Mononuclear cell (primary cell): Measurements from ENCODE around the gene REM1. TPM values are rescaled to one million over a fixed set of nuclear protein-coding genes. Genes with fewer than 3 reads are reported as not detected.

Experiments
- H3K27me3 ChIP-seq: 2 replicates; pipeline ENCODE4 v1.6.0; 2011; ENCODE audit warnings: low read length, control low read depth; ENCODE audit not compliant: insufficient read depth
- H3K4me1 ChIP-seq: 2 replicates; pipeline ENCODE4 v1.5.1; 2011; ENCODE audit warnings: mild to moderate bottlenecking, low read length, control low read depth; ENCODE audit not compliant: insufficient read depth
- H3K4me3 ChIP-seq: 2 replicates; pipeline ENCODE4 v1.5.1; 2011; ENCODE audit warnings: mild to moderate bottlenecking, low read length, moderate library complexity
- H3K9me3 ChIP-seq: 2 replicates; pipeline ENCODE4 v1.5.1; 2011; ENCODE audit warnings: low read depth, mild to moderate bottlenecking, control low read depth, low read length
- total RNA-seq: library from RNA; depleted of rRNA; stranded (reverse); fragments of >200 nt; gene quantifications from one replicate; pipeline ENCODE4 v1.2.3, GENCODE V29; 2012

The REM1 gene
- total RNA-seq, 1 donor = 0.10 TPM

DNA sequence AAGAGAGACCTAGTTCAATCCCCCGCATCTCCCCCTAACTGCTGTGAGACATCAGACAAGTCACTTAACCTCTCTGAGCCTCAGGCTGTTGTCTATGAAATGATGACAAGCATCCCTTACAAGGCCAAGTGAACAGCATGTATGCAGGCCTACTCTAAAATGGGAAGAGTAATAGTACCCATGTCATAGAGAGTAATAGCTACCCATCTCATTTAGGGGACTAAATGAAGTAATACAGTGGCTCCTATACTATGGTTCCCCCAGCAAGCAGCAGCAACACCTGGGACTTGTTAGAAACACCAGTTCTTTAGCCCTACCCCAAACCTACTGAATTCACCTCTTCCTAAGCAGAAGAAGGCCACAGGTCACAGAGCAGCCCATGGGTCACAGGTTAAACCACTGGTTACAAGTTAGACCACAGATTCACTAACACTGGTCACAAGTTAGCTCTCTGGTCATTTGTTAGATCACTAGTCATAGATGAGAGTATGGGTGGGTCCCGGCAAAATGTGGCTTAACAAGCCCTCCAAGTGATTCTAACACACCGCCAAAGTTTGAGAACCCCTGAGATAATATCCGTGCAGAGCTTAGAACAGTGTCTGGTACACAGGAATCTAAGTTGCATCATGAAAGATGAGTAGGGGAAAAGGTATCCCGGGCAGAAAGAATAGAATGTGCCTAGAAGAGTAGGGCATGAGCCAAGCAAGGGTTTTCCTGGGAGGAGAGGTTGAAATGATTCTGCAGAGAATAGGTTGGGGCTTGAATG is 1.6 kb upstream of the REM1 start:
- H3K4me3 ChIP-seq = no peak overlapping the region

DNA sequence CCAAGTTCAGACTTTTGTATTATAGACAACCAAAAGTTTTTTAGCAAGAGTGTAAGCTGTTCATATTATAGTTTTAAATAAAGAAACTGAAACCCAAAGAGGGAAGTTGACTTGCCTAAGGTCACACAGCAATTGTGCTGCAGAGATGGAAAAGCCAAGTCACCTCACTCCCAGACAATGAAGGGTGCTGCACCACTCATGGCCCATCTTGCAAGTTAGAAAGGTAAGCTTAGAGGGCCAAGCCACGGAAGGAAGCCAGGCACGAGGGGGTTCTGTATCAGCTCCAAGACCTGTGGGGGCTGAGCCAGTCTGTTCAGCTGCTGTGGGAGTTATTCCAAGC is 1.0 kb upstream of the REM1 start:
- H3K9me3 ChIP-seq = no peaks in the 10 kb centered on the region
- no peak overlapping the region for H3K4me3 ChIP-seq
- peaks cover 28% of the 10 kb centered on the region for H3K27me3 ChIP-seq
- peaks cover 17% of the 10 kb centered on the region for H3K4me1 ChIP-seq

More for the DNA sequence above, 1.6 kb upstream of the REM1 start:
- Histone ChIP-seq H3K4me1 (peaks cover 17% of the 10 kb centered on the region), H3K27me3 (peaks cover 28% of the 10 kb centered on the region), H3K9me3 (no peaks in the 10 kb centered on the region)

GRCh38 chr20:31475472-31476293 is 595 bp downstream of the REM1 start:
- Histone ChIP-seq H3K9me3 (no peaks in the 10 kb centered on the region), H3K4me3 (no peak overlapping the region), H3K4me1 (peaks cover 17% of the 10 kb centered on the region), H3K27me3 (peaks cover 28% of the 10 kb centered on the region)

GRCh38 chr20:31476294-31476585 is 1.2 kb downstream of the REM1 start:
- H3K4me1 ChIP-seq = peaks cover 17% of the 10 kb centered on the region
- peaks cover 28% of the 10 kb centered on the region for H3K27me3 ChIP-seq
- H3K4me3 ChIP-seq = no peak overlapping the region
- no peaks in the 10 kb centered on the region for H3K9me3 ChIP-seq

DNA sequence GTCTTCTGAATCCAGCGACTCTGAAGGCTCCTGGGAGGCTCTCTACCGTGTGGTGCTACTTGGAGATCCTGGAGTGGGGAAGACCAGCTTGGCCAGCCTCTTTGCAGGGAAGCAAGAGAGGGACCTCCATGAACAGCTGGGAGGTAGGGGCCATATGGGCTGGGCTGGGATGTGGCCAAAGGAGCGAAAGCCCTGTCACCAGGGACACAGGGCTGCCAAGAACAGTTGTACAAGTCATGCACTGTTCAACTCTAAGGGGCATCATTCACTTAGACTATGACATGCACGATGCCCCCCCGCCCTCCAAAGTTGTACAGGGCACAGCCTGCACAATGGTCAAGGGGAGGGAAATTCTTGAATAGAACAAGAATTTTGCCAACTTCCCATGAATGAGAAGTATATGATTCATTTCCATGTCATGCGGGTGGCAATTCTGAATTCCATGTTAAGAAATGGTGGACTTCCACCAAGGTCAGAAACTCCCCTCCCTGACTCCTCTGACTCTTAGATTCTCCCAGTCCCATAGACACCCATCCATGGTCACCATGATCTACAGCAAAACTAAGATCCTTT is 1.6 kb downstream of the REM1 start:
- Histone ChIP-seq H3K4me3 (no peak overlapping the region), H3K9me3 (no peaks in the 10 kb centered on the region), H3K27me3 (peaks cover 28% of the 10 kb centered on the region), H3K4me1 (peaks cover 17% of the 10 kb centered on the region)

DNA sequence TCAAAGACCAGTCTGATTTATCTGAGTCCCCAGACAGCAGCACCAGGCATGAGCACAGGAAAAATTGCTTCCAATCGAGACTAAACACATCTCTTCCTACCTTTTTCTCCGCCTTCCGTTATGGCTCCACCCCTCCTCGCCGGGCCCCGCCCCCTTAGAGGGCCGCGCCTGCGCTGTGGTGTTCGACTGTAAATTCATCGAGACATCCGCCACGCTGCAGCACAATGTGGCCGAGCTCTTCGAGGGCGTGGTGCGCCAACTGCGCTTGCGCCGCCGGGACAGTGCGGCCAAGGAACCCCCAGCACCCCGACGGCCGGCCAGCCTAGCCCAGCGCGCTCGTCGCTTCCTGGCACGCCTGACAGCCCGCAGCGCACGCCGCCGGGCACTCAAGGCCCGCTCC is 8.9 kb downstream of the REM1 start:
- H3K27me3 ChIP-seq = peaks cover 20% of the 10 kb centered on the region
- H3K4me3 ChIP-seq = no peak overlapping the region
- H3K4me1 ChIP-seq = no peaks in the 10 kb centered on the region
- no peaks in the 10 kb centered on the region for H3K9me3 ChIP-seq

GRCh38 chr20:31485450-31486339 is 10.6 kb downstream of the REM1 start:
- no peaks in the 10 kb centered on the region for H3K4me1 ChIP-seq
- H3K27me3 ChIP-seq = peaks cover 20% of the 10 kb centered on the region
- H3K9me3 ChIP-seq = no peaks in the 10 kb centered on the region
- no peak overlapping the region for H3K4me3 ChIP-seq

GRCh38 chr20:31488115-31488514 is 13.0 kb downstream of the REM1 start:
- no peaks in the 10 kb centered on the region for H3K9me3 ChIP-seq
- H3K4me3 ChIP-seq = no peak overlapping the region
- no peaks in the 10 kb centered on the region for H3K4me1 ChIP-seq
- peaks cover 20% of the 10 kb centered on the region for H3K27me3 ChIP-seq

- no peaks in the 10 kb centered on the region for H3K9me3 ChIP-seq
- peaks cover 20% of the 10 kb centered on the region for H3K27me3 ChIP-seq
- H3K4me1 ChIP-seq = no peaks in the 10 kb centered on the region
- no peak overlapping the region for H3K4me3 ChIP-seq
Observed at GRCh38 chr20:31489152-31489551, 14.1 kb downstream of the REM1 start.

DNA sequence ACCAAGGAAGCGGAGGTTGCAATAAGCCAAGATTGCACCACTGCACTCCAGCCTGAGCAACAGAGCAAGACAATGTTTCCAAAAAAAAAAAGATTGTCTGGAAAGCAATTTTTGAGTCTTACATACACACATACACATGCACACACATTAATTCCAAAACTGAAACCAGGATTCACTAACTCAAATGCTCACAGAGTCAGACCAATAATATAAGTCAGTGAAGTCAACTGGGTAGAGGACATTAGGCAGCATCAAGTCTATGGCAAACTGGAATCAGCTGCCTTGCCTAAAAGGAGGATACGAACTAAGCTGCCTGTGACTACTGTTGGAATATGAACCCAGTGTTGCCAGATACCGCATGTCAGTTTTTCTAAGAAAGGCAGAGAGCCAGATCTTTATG is 15.7 kb downstream of the REM1 start:
- H3K4me1 ChIP-seq = no peaks in the 10 kb centered on the region
- H3K9me3 ChIP-seq = no peaks in the 10 kb centered on the region
- H3K4me3 ChIP-seq = no peak overlapping the region
- peaks cover 8% of the 10 kb centered on the region for H3K27me3 ChIP-seq

DNA sequence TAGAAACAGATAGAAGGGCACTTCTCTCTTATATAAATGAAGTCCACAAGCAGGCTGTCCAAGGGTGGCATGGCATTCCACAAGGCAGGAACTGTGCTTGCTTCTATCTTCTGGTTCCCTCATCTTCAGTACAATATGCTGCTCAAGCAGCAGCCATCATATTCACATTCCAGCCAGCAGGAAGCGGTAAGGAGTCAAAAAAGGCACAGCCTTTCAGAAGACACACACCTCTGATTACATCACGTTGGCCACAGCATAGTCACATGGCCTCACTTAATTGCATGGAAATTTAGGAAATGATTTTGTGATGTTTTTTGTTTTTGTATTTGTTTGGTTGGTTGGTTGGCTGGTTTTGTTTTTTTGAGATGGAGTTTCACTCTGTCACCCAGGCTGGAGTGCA is 19.0 kb downstream of the REM1 start:
- no peak overlapping the region for H3K4me3 ChIP-seq
- H3K27me3 ChIP-seq = no peaks in the 10 kb centered on the region
- H3K9me3 ChIP-seq = no peaks in the 10 kb centered on the region
- no peaks in the 10 kb centered on the region for H3K4me1 ChIP-seq

DNA sequence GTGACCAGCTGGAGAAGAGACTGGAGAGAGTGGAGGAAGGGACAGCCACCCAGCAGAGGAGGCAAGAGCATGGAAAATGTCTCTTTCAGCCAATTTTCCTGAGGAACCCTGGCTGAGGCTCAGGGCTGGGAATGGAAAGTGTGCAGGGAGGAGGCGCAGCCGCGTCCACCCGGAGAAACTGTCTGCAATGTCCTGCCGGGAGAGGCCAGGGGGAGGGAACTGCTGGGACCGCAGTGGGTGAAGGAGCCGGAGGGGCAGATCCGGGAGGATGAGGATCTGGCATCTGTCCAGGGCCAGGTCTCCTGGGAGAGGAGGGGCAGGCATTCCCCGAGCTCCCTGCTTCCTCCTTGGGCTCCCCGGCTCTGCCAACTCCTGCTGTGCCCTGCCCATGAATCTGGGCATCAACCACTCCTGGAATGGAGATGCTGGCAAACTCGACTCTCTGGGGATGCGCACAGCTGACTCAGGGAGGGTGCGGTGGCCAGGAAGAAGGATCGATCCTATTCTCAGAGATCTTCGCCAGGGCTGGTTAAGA is 21.7 kb downstream of the REM1 start:
- no peaks in the 10 kb centered on the region for H3K4me1 ChIP-seq
- no peak overlapping the region for H3K4me3 ChIP-seq
- no peaks in the 10 kb centered on the region for H3K27me3 ChIP-seq
- no peaks in the 10 kb centered on the region for H3K9me3 ChIP-seq

DNA sequence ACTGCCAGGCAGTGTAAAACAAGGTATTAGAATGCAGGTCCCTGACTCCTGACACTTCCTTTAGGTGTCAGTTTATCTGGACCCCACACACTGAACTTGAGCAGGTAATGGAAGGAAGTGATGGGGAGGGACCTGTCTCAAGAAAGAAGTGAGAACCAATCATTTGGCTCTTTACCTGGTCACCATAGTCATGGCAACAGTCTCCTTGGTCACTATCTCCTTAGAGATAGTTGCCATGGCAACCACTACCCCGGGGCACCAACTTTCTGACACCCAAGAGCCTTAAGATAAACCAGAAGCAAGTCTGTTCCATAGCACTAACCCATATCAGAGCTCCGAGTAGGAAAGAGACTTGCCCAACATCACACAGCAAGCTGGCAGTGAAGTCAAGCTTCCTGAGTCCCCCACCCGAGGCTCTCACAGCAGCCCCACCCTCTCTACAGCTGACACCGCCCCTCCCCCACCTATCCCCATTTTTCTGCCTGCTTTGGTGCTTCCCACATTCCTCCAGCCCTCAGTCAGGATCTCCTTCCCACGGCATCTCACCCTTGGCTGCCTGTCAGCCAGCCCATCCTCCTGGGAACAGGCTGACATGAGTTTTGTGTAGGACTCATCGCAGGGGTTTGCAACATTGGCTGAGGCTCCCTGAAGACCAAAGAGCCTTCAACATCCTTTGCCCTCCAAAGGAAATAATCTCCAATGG is 22.9 kb downstream of the REM1 start:
- Histone ChIP-seq H3K4me1 (no peaks in the 10 kb centered on the region), H3K4me3 (no peak overlapping the region), H3K9me3 (no peaks in the 10 kb centered on the region), H3K27me3 (no peaks in the 10 kb centered on the region)

- Histone ChIP-seq H3K9me3 (no peaks in the 10 kb centered on the region), H3K4me1 (no peaks in the 10 kb centered on the region), H3K27me3 (no peaks in the 10 kb centered on the region), H3K4me3 (no peak overlapping the region)
Observed at GRCh38 chr20:31500527-31500926, 25.4 kb downstream of the REM1 start.
